Epidermal melanocyte (primary cell): ENCODE data around the gene SPSB4.

Experiments
- DNase-seq: peaks from one replicate; pipeline ENCODE4 v3.0.0; 2011; ENCODE audit warnings: low spot score; ENCODE audit not compliant: insufficient read length

The SPSB4 gene

DNA sequence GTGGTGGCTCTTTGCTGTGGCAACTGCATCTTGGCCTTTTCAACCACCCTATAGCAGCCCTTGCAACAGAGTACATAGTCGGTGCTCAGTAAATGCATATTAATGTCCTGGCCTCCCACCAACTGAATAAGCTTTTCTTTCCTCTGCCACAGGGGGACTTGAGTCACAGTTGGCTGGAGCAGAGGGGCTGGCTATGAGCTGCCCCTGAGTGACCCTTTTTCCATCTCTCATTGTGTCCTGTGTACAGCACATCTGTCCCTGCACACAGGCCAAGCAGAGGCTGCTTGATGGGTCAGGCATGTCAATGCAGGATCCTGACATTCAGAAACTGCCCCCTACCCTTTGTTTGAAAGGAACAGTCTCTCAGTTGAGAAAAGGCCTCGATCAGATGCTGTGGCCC is 22.4 kb downstream of the SPSB4 start:
- no peak for DNase-seq

DNA sequence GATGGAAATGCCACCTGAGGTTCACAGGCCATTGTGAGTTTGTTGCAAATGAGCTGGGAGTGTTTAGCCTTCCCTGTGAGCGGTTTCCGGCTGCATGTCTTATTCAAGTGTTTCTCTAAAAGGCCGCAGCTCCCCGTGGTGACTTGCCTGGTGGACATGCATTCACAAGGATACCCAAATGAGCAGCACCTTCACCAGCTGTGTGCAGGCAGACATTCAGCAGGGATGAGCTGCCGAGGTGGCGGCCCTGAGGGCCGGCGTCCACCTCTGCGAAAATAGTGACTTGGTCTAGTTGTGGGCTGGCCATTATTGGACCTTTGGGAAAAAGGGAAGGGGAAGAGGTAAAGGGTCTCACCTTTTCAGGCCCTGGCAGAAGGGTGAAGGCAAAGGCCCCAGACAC is 23.4 kb downstream of the SPSB4 start:
- DNase-seq, result no peak

DNA sequence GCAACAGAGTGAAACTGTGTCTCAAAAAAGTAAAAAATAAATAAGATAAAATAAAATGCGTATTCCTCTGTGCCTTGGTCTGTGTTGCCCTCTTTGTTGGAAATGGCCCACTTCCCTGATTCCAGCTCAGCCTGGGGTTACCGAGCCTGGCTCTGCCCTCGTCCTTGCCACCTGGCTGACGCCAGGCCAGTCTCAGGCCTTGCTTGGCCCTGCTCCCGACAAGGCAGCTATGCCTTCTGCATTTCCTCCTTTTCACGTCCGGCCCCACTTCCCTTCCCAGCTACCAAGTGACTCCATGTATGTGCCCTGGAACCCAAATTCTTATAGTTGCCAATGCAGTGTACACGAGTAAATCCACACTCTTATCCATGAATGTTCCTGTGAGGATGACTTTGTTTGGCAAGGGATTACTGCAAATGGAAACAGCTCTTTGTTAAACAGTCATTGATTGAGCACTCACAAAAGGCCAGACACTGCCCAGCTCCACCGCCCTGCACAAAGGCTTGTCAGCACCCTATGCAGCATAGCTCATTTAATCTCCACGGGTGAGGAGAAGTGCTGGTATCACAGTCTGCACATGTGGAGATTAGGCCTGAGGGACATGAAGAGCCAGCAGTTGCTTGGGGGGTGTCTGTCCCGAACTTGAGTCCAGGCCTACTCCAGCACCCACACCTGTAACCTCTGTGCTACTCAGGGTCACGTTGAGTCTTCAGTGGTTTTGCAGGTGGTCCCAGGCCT is 25.1 kb downstream of the SPSB4 start:
- no peak for DNase-seq

DNA sequence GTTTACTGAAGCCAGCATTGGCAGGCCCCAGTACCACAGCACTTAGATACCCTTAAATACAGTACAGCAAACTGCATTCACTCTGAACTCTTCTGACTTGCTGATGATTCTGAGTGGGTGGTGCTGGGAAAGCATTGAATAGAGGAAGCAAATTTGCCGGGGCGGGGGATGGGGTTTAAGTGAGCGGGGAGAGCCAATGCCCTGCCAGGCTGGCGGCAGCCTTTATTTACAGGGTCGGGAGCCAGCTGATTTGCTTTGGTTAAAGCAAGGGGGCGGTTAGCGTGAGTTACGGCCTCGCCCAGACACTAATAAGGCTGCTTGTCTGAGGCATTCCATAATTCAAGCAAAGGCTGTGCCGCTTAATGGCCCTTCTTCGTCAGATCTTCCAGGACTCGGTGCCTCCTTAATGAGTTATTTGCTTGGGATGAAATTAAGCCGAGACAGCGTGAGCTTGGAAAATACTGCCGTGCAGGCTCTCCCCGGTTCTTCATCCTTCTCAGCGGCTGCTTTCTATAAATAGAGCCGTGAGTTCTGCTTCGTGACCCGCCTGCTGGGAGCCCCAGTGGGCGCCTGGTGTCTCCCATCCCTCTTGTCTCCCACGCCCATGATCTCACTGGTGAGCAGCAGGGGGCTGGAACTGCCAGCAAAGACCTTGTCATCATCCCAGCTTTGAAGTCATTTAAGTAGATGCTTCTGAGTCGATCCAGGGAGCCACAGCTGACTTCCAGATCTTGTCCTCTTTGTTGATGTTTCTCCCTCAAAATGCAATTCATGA is 25.8 kb downstream of the SPSB4 start:
- DNase-seq, result no peak

DNA sequence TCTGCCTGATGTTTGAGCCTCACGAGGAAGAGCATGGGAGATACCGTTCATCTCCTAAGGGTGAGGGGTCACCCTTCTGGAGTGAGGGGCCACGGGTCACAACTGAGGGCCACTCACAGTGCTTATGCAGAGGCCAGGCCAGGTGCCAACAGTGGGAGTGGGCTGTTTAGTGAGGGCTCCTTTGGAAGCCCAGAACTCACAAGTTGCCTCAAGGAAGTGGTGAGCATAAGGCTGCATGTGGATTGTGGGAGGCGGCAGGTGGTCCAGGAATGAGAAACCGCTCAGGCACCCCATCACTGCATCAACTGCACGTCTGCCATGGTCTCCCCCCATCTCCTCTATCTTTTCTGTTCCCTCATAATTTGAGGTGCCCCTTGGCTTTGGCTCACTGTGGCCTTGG is 26.5 kb downstream of the SPSB4 start:
- no peak for DNase-seq

DNA sequence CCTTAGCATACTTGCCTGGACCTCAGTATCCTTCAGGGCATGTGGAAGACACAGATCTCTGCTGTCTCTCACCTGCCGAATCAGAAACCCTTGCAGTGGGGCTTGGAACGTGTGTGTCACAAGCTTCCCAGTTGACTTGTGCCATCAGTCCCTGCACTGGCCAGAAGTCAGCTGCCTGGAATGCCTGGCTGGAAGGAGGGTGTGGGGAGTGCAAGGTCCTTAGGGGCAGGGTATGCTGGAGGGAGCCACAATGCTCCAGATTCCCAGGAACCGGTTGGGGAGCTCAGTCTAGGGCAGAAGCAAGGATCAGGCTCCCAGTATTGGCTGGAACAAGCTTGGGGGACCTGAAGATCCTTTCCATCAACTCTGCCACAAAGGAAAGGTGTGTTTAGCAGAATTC is 27.1 kb downstream of the SPSB4 start:
- DNase-seq, result no peak

DNA sequence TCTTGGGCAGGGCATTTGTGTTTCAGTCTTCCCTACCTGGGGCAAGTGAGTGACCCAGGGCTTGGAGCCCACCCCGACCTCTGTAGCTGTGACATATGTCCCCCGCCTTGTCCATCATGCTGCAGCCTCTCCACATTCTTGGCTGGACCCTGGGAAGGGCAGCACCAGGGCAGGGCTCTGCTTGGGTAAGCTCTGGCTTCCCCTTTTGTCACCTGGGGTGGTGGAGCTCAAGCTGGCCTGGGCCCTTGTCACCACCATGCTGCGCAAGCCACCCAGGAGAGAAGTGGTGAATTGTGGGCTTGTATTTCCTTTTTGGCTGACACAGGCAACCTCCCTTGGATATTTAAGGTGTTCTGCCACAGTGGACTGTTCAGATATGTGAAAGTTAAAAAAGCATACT is 29.3 kb downstream of the SPSB4 start:
- DNase-seq, result no peak

DNA sequence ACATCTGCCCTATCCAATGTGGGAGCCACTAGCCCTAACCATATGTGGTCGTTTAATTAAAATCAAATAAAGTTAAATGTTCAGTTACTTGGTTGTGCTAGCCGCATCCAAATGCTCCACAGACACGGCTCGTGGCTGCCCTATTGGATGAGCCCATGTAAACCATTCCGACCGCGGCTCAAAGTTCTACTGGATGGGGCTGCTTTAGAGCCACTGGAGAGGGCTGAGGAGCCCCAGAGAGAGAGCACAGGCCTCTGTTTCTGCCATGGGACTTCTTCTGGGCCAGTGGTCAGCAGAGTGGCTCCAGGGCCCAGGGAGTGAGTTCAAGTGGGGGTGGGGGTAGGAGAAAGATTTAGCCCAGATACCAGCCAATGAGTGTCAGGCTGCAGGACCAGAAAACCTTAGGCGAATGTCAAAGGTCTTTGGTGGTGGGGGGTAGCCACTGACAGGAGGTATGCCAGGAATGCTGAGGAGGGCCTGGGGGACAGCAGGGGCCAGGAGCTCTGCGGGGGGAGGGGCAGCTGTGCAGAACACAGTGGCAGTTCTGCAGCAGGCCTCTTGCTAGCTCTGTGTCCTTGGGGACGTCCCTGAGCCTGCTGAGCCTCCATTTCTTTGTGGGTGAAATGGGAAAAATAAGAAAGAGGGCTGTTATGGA is 30.1 kb downstream of the SPSB4 start:
- DNase-seq, result no peak

DNA sequence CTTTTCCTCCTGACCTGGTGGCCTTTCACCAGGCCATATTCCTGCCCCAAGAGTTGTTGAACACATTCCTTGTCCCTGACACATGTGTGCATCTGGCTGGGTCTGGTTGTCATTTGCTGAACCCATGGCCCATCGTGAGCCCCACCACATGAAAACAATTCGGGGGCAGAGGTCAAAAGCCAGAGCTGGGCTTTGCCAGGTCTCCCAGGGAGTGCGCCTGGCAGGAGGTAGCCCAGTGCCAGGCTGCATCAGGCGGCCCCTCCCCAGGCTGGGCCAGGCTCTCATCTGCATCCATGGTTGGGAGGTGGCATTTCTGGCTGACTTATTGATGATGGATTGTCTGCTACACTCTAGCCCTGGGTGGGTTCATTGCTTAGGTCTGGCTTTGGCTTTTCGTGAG is 30.9 kb downstream of the SPSB4 start:
- DNase-seq, result no peak

DNA sequence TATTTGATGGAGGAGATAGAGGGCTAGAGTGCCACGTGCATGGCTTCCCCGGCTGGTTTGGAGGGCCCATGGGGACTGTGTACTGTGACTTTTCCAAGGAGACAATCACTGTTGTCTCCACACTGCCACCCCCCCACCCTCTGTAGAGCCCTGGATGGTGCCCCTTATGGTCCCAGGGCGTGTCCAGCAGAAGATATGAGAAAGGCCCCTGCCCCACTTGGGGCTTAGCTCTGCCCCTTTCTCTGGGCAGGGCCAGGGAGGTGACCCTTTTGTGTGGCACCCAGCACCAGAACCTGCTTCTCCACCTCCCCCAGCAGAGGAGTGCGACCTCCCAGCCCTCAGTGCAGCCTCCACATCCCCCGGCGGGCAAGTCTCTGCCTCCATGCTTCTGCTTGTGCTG is 32.1 kb downstream of the SPSB4 start:
- DNase-seq, result no peak

DNA sequence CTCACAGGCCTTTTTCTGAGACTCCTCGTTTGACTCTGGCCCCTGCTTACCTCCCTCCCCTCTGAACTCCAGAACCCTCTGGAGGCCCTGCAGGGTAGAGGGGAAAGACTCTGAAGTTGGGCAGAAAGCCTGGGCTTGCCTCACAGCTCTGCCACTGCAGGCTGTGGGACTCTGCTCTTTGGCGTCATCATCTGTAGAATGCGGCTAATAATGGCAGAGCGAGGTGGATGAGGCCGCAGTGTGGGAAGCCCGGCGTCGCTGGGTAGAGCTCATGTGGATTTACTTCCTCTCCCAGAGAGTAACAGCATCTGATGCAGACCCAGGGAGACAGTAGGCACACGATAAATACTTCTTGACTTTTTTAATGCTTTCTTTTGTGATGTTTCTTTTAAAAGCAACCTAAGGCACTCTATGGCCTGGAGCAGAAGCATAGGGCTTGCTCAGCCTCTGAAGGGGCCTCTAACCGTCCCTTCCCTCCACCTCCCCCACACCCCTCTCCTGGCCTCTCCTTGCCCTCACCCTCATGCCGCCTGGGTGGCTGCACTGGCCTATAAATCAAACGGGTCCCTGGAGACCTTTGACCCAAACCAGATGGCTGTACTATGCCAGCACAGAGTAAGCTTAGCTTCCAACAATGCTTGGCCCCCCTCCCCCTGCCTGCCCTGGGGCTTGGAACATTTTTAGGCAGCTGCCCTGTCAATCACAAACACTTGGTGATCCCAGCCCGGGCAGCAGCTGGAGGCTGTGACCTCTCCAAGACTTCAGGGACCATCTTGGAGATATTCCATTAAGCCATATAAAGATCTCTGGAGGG is 32.9 kb downstream of the SPSB4 start:
- no peak for DNase-seq

DNA sequence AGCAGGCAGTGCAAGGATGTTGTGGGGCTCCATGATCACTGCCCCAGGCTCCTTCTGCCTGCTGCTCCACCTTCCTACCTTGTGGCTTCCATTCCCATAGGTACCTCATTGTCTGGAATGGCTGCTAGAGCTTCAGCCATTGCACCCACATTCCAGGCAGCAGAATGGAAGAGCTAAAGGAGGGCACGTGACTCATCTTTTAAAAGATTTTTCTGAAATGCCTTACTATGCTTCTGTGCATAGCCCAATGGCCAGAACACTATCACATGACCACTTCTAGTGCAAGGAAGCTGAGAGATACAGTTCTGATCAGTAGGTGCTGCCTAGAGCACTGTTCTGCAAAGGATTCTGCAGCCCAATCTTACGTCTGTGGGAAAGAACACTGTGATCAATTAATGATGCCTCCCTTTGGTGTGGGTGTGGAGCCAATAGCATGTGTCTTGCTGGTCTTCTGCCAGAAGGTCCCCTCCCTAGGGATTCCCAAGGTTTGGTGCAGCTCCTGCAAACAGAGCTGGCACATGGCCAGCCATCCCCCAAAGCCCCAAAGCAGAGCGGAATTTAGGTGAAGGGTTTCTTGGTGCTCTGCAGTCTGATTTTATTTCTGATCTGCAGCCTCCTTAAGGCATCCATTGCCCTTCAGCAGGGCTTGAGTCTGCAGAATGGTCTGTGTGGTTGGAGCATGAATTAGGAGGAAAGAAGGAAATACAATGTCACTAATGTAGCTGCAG is 34.4 kb downstream of the SPSB4 start:
- DNase-seq, result no peak

DNA sequence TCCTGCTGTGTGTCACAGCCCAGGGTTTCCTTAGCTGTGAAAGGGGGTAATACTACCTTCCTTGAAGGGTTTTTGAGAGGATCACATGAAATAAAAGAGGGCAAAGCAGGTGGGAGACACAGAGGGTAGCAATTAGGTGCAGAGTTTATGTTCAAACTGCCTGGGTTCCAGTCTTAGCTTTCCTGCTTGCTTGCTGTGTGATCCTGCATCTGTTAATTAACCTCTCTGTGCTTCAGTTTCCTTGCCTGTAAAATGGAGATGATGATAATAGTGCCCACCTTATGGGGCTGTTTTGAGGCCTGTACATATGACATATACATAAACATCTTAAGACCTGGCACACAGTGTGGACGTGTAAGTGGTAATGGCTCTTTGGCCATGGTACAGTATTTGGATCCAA is 35.0 kb downstream of the SPSB4 start:
- no peak for DNase-seq

DNA sequence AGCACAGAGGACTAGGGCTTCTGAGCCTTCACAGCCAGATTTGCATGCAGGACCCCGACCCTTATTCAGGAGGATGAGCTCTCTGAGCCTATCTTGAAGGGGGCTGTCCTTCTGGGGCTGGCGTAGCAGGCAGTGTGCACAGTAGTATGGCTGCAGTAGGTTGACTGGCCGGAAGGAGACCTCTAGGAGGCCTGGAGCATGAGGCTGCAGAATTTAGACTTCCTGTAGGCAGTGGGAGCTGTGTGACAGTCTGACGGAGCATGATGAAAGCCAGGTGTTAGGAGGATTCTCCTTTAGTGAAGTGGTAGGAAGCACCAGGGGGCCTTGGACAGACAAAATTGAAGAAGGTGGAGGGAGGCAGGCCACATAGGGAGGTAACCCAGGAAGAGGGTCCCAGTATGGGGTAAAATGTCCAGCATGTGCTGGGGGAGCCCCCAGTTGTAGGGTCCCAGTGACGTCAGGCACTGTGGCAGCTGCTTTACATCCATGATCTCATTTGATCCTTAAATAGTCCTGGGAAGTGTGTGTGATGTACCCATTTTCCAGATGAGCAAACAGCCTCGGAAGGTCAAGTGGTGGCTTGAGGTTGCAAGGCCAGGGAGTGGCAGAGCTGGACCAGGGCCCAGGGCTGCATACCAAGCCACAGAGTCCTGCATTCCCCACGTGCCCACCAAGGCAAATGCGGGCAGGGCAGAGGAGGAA is 36.1 kb downstream of the SPSB4 start:
- DNase-seq, result no peak

DNA sequence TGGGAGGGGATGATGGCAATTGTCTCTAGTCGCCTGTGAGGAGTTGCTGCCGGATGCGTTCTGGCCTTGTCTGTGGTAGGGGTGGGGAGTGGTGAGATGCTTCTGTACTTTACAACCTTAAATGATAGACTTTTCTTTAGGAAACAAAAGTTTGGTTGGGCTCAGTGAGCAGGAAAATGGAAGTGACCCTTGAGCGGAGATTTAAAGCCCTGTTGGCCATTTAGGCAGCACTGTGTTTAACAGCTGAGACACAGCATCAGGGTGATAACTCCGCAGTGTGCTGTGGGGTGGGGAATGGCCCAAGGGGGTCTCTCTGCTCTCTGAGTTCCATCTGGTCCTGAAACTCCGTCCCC is 36.6 kb downstream of the SPSB4 start:
- DNase-seq, result no peak

DNA sequence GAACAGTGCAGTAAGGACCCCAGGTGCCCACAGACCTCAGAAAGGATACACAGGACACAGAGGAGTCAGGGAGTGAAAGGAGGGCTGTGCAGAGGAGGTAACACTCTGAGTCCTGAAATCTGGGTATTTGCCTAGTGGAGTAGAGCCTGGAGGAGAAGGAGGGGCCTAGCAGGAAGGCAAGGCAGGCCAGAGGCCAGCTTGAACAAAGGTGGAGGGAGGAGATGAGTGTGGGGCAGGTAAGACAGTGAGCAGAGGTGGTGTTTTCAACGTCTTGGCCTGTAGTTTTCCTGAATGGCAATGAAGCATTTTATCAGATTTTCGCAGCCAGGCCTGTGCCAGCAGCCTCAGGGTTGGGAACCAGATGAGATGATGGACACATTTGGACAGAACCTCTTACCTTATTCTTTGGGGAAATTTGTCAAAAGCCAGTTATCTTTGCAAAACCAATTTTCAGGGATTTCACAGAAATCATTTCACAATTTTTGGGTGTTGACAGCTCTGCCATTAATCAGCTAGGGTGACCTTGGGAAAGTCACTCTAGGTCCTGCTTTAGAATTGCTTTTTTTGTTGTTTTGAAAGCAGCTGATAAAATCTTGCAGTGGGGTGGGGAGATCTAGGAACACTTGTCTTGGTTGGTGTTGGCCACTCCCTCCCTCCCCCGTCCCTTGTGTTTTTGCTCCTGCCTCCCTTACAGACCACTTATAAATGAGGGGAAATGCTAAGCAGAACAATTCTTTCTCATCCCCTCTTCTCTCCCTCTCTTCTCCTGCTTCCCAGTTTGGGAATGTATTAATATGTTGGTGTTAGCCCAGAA is 38.4 kb downstream of the SPSB4 start:
- DNase-seq, result no peak

DNA sequence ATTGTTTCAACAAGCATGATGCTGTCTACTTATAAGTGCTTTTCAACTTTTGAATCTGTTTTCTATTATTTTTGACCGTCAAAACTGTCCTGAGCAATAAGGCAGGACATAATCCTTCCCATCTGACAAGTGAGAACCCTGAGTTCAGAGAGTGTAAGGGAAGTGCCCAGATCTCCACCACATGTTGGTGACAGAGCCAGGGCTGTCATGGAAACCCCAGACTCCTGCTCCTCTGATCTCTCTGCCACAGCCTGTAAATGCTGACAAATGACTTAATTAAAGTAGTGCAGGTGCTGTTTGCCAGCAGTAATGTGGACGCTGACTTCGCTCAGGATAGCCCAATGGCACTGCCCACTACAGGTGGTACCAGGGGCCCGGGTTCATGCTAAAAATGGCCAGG is 40.3 kb downstream of the SPSB4 start:
- DNase-seq, result no peak

DNA sequence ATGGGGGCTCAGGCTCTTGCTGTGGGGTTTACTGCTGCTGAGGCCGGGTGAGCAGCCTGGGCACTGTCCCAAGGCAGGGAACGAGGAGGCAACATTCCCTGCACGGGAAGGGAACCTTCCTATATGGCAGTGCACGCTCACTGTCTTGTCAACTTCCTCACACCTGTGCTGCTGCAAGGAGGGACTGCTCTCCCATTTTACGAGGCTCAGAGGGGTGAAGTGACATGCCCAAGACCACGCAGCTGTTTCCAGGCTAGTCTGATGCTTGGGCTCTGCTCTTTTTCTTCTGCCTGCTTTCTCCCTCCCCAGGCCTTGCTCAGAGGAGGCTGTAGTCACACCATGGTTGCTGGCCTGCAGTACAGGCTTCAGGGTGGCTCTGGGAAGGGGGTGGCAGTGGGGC is 41.5 kb downstream of the SPSB4 start:
- DNase-seq, result no peak

DNA sequence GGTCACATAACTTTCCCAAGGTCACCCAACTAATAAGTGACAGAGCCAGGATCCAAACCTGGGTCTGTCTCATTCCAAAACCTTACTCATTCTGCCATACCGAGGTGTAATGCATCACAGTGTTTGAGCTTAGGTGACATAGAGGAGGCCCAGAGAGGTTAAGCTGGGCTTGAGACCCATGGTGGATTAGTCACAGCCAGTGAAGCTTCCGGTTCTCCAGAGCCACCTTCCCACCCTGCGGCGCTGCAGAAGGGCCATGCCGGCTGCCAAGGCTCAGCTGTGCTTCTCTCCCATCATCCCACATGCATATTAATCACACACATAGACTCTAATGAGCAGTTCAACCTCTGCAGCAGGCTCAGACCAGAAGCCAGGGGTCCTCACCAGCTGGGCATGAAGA is 42.2 kb downstream of the SPSB4 start:
- no peak for DNase-seq
